Cardiac muscle cell (in vitro differentiated cells and primary cell): ENCODE results near the gene SNRNP70. TPM values are rescaled to one million over a fixed set of nuclear protein-coding genes. Genes with fewer than 3 reads are reported as not detected.

Experiments used
- DNase-seq, 2 donors: peaks; one replicate each; pipeline versions ENCODE4 v3.0.0 to v3.0.0-alpha.2; 2010 to 2017; ENCODE audit warnings: low read depth in 1 of 2, low spot score in 1 of 2
- H3K27ac ChIP-seq: fragments of 200-600 bp; sonication (generic); 2 replicates; pipeline ENCODE4 v1.5.1; 2016
- H3K27me3 ChIP-seq: fragments of 200-600 bp; sonication (generic); 2 replicates; pipeline ENCODE4 v1.6.0; 2016; ENCODE audit warnings: control low read depth
- H3K36me3 ChIP-seq: fragments of 200-600 bp; sonication (generic); 2 replicates; pipeline ENCODE4 v1.5.1; 2016; ENCODE audit warnings: control low read depth
- H3K4me1 ChIP-seq: fragments of 200-600 bp; sonication (generic); 2 replicates; pipeline ENCODE4 v1.8.1; 2017; ENCODE audit warnings: low read depth, mild to moderate bottlenecking, mixed run types
- H3K4me3 ChIP-seq: fragments of 200-600 bp; sonication (generic); 2 replicates; pipeline ENCODE4 v1.5.1; 2016; ENCODE audit warnings: mild to moderate bottlenecking
- H3K9me3 ChIP-seq: fragments of 200-600 bp; sonication (generic); 2 replicates; pipeline ENCODE4 v1.5.1; 2017; ENCODE audit warnings: low read depth, mild to moderate bottlenecking, control low read depth
- polyA plus RNA-seq: library from polyadenylated mRNA; unstranded; fragments of >200 nt; fragmentation: Nextera tagmentation; extraction: Ambion mirVana; gene quantifications from 2 replicates; pipeline ENCODE4 v1.2.1, GENCODE V29; 2016
- total RNA-seq: library from RNA; depleted of rRNA; stranded (reverse); fragments of >200 nt; gene quantifications from 2 replicates; pipeline ENCODE4 v1.2.3, GENCODE V29; 2016
- TF ChIP-seq, protein P1 (sequence below): IDR thresholded peaks from 2 replicates; pipeline ENCODE4 v1.5.1; 2012; ENCODE audit warnings: low read depth, mild to moderate bottlenecking, low read length

SNRNP70 gene
- total and polyA plus RNA-seq, 2 experiments from 2014 or later = 492 to 598 TPM

DNA sequence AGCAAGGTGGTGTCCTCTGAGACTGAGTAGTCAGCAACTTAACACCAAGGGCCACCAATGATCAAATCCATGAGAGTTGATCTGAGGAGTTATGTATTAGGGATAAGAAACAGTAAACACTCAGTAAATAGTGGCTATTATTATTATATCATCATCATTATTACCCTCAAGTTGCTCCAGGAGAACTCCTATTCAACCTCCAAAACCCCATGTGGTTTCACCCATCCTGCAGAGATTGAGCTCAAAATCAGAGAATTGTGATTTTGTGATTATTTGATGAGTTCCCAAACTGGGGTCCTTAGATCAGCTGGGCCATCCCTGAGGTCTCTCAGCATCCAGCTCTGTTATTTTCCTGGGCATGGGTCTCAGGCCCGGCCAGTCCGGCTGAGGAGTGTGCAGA lies 24.3 kb upstream of the SNRNP70 start:
- TF ChIP-seq, protein P1, sequence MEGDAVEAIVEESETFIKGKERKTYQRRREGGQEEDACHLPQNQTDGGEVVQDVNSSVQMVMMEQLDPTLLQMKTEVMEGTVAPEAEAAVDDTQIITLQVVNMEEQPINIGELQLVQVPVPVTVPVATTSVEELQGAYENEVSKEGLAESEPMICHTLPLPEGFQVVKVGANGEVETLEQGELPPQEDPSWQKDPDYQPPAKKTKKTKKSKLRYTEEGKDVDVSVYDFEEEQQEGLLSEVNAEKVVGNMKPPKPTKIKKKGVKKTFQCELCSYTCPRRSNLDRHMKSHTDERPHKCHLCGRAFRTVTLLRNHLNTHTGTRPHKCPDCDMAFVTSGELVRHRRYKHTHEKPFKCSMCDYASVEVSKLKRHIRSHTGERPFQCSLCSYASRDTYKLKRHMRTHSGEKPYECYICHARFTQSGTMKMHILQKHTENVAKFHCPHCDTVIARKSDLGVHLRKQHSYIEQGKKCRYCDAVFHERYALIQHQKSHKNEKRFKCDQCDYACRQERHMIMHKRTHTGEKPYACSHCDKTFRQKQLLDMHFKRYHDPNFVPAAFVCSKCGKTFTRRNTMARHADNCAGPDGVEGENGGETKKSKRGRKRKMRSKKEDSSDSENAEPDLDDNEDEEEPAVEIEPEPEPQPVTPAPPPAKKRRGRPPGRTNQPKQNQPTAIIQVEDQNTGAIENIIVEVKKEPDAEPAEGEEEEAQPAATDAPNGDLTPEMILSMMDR = no peak
- Histone ChIP-seq H3K36me3 (no peaks in the 10 kb centered on the region), H3K4me1 (peaks cover 32% of the 10 kb centered on the region), H3K27ac (no peak overlapping the region), H3K27me3 (no peaks in the 10 kb centered on the region), H3K9me3 (no peaks in the 10 kb centered on the region), H3K4me3 (no peak overlapping the region)
- no peak for DNase-seq

- Histone ChIP-seq H3K27ac (no peak overlapping the region), H3K36me3 (no peaks in the 10 kb centered on the region), H3K9me3 (no peaks in the 10 kb centered on the region), H3K4me1 (peaks cover 36% of the 10 kb centered on the region), H3K4me3 (no peak overlapping the region), H3K27me3 (no peaks in the 10 kb centered on the region)
- TF ChIP-seq, protein P1 = no peak
- DNase-seq = no peak
Observed at GRCh38 chr19:49061445-49061844, 23.8 kb upstream of the SNRNP70 start.

GRCh38 chr19:49064029-49064629 lies 21.1 kb upstream of the SNRNP70 start:
- no peaks in the 10 kb centered on the region for H3K36me3 ChIP-seq
- H3K27ac ChIP-seq = peak overlapping the region; percentile 93
- TF ChIP-seq, protein P1 = no peak
- no peaks in the 10 kb centered on the region for H3K27me3 ChIP-seq
- peak overlapping the region; percentile 43 for H3K4me3 ChIP-seq
- H3K9me3 ChIP-seq = no peaks in the 10 kb centered on the region
- DNase-seq = peak in 1 of 2 donors; percentile 18
- H3K4me1 ChIP-seq = peaks cover 45% of the 10 kb centered on the region

DNA sequence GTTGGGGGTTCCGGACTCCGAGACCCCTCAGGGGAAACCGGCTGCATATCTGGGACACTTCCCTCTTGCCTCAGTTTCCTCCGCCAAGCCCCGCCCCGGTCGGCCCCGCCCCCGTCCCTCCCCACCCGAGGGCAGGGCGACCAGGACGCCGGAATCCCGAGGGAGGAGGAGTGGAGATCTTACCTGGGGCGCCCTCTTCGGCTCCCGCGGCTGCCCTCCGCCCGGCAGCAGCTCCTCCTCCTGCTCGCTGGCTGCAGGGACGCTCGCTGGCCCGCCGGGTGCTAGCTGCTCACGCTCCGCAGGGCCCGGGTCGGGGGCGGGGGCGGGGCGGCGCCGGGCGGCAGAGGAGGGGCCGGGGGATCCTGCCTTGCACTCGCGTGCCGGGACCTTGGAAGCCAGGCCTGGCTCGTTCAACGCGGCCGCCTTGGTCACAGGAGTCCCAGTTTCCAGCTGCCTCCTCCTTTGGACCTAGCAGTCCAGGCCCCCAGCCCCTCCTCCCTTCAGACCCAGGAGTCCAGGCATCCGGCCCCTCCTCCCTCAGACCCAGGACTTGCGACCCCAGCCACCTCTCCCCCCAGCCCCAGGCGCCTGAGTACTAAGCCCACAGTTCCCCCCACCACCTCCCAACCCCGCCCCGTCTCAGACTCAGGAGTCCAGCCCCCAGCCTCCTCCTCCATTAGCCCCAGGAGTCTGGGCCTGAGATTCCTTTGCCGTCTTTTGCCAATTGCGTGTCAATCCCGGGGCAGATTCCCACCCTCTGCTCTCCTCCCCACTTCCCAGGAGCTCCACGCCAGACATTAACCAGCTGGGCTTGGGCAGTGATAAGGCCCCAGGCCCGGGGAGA lies 20.3 kb upstream of the SNRNP70 start, which contains the start of gene NTF4:
NTF4 (minus strand) TSS at position 51 of the 844 bp plus-strand sequence. CDS start 2,821 bp downstream, outside the sequence.
- peaks cover 45% of the 10 kb centered on the region for H3K4me1 ChIP-seq
- TF ChIP-seq, protein P1 = no peak
- no peaks in the 10 kb centered on the region for H3K36me3 ChIP-seq
- H3K27ac ChIP-seq = peak within 1 kb of the TSS; percentile 93
- H3K4me3 ChIP-seq = peak within 1 kb of the TSS; percentile 43
- DNase-seq = peak; percentile 50 to 88
- no peaks in the 10 kb centered on the region for H3K9me3 ChIP-seq
- no peaks in the 10 kb centered on the region for H3K27me3 ChIP-seq

DNA sequence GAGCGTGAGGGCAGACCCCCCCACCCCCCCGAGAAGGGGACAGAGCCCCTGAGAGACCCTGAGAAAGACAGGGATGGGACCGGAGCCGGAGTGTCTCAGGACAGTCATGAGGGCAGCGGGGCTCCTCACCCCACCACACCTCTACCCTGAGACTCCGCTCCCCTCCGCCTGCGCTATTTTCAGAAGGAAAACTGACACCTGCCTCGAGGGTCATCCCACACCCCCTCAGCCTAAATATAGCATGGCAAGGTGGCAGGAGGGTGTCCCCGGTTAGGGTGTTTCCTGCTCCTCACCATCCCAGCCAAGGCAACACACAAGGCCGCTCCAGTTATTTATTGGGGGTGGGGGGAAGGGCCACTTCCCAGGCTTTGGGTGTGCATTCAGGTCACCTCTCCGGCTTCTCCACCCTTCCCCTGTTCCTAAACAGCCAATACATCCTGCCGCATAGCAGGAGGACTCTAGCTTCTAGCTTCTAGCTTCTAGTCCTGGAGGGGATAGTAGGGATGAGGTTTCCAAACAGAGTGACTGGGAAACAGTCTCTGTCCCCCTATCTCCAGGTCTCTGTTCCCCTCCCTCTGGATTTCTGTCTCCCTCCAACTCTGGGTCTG lies 19.2 kb upstream of the SNRNP70 start:
- Histone ChIP-seq H3K27ac (peak overlapping the region; percentile 93), H3K36me3 (no peaks in the 10 kb centered on the region), H3K4me1 (peaks cover 45% of the 10 kb centered on the region), H3K4me3 (no peak overlapping the region), H3K9me3 (no peaks in the 10 kb centered on the region), H3K27me3 (no peaks in the 10 kb centered on the region)
- peak in 1 of 2 donors; percentile 54 for DNase-seq
- TF ChIP-seq, protein P1 = no peak
